H9 (cell line): Measurements from ENCODE around the gene DPM1. TPM values are rescaled to one million over a fixed set of nuclear protein-coding genes. Genes with fewer than 3 reads are reported as not detected.
A peak's percentile ranks its signal among the peaks of the same experiment; 100 is the strongest.

Experiments used
- DNase-seq: peaks from one replicate; pipeline ENCODE4 v3.0.0-alpha.2; 2017
- H2AFZ ChIP-seq: one replicate; pipeline ENCODE4 v1.6.1; 2013; ENCODE audit warnings: mild to moderate bottlenecking, low read length, control low read depth, moderate library complexity
- H2AK5ac ChIP-seq: 2 replicates; pipeline ENCODE4 v1.6.1; 2013; ENCODE audit warnings: low read length, control low read depth, mixed read lengths; ENCODE audit not compliant: insufficient read length
- H2BK120ac ChIP-seq: one replicate; pipeline ENCODE4 v1.6.1; 2013; ENCODE audit warnings: low read depth, mild to moderate bottlenecking, low read length, control low read depth, inconsistent platforms; ENCODE audit not compliant: poor library complexity, severe bottlenecking
- H2BK12ac ChIP-seq: 2 replicates; pipeline ENCODE4 v1.6.1; 2013; ENCODE audit warnings: low read length, control low read depth, mixed read lengths, low read depth; ENCODE audit not compliant: insufficient read length
- H2BK15ac ChIP-seq: 2 replicates; pipeline ENCODE4 v1.6.1; 2013; ENCODE audit warnings: low read depth, low read length, control low read depth
- H2BK20ac ChIP-seq: one replicate; pipeline ENCODE4 v1.6.1; 2013; ENCODE audit warnings: low read depth, mild to moderate bottlenecking, low read length, control low read depth, inconsistent platforms; ENCODE audit not compliant: poor library complexity, severe bottlenecking
- H2BK5ac ChIP-seq: 2 replicates; pipeline ENCODE4 v1.6.1; 2013; ENCODE audit warnings: low read length, control low read depth, mixed read lengths; ENCODE audit not compliant: insufficient read length
- H3K14ac ChIP-seq: 2 replicates; pipeline ENCODE4 v1.6.1; 2013; ENCODE audit warnings: low read length, control low read depth; ENCODE audit not compliant: insufficient read depth
- H3K18ac ChIP-seq: 2 replicates; pipeline ENCODE4 v1.6.1; 2013; ENCODE audit warnings: low read depth, mild to moderate bottlenecking, mixed read lengths, low read length, control low read depth; ENCODE audit not compliant: insufficient read length
- H3K23ac ChIP-seq: 2 replicates; pipeline ENCODE4 v1.6.1; 2013; ENCODE audit warnings: low read length, control low read depth, mixed read lengths, low read depth; ENCODE audit not compliant: insufficient read length
- H3K23me2 ChIP-seq: 2 replicates; pipeline ENCODE4 v1.6.1; 2013; ENCODE audit warnings: low read depth, mild to moderate bottlenecking, mixed read lengths, low read length, control low read depth; ENCODE audit not compliant: insufficient read length, poor library complexity, severe bottlenecking
- H3K27ac ChIP-seq: 2 replicates; pipeline ENCODE4 v1.5.1; 2013; ENCODE audit warnings: low read length, control low read depth, mixed read lengths, low read depth; ENCODE audit not compliant: insufficient read length
- H3K27me3 ChIP-seq: 2 replicates; pipeline ENCODE4 v1.6.1; 2013; ENCODE audit warnings: low read length, control low read depth, inconsistent platforms; ENCODE audit not compliant: insufficient read depth
- H3K4ac ChIP-seq: 2 replicates; pipeline ENCODE4 v1.6.1; 2013; ENCODE audit warnings: low read depth, mild to moderate bottlenecking, control low read depth, inconsistent platforms, low read length, moderate library complexity
- H3K4me1 ChIP-seq: 2 replicates; pipeline ENCODE4 v1.6.1; 2013; ENCODE audit warnings: low read length, control low read depth, inconsistent platforms; ENCODE audit not compliant: insufficient read depth
- H3K4me2 ChIP-seq: 2 replicates; pipeline ENCODE4 v1.6.1; 2013; ENCODE audit warnings: low read length, control low read depth, mixed read lengths; ENCODE audit not compliant: insufficient read length, insufficient read depth
- H3K56ac ChIP-seq: 2 replicates; pipeline ENCODE4 v1.6.1; 2013; ENCODE audit warnings: low read depth, mild to moderate bottlenecking, mixed read lengths, low read length, control low read depth; ENCODE audit not compliant: insufficient read length
- H3K79me1 ChIP-seq: 2 replicates; pipeline ENCODE4 v1.6.1; 2013; ENCODE audit warnings: low read depth, mild to moderate bottlenecking, moderate library complexity, low read length, control low read depth, inconsistent platforms; ENCODE audit not compliant: insufficient read depth, poor library complexity, severe bottlenecking
- H3K79me2 ChIP-seq: 2 replicates; pipeline ENCODE4 v1.6.1; 2013; ENCODE audit warnings: low read length, control low read depth, inconsistent platforms; ENCODE audit not compliant: insufficient read depth
- H3K9ac ChIP-seq: 2 replicates; pipeline ENCODE4 v1.6.1; 2013; ENCODE audit warnings: low read length, control low read depth, mixed read lengths; ENCODE audit not compliant: insufficient read length; ENCODE audit errors: extremely low read depth
- H3K9me3 ChIP-seq: one replicate; pipeline ENCODE4 v1.6.1; 2013; ENCODE audit warnings: low read depth, low read length, inconsistent platforms; ENCODE audit not compliant: control insufficient read depth
- H3T11ph ChIP-seq: one replicate; pipeline ENCODE4 v1.6.1; 2013; ENCODE audit warnings: mild to moderate bottlenecking, low read length, control low read depth, inconsistent platforms
- H4K20me1 ChIP-seq: one replicate; pipeline ENCODE4 v1.6.1; 2013; ENCODE audit not compliant: control insufficient read depth, insufficient read length, insufficient read depth
- H4K5ac ChIP-seq: 2 replicates; pipeline ENCODE4 v1.6.1; 2013; ENCODE audit warnings: low read depth, mild to moderate bottlenecking, mixed read lengths, low read length, control low read depth; ENCODE audit not compliant: insufficient read length
- H4K8ac ChIP-seq: replicated peaks from 2 replicates; pipeline ENCODE4 v1.6.1; 2013; ENCODE audit warnings: low read length, control low read depth, mixed read lengths, low read depth; ENCODE audit not compliant: insufficient read length
- H4K91ac ChIP-seq: 2 replicates; pipeline ENCODE4 v1.6.1; 2013; ENCODE audit warnings: low read depth, mild to moderate bottlenecking, moderate library complexity, mixed read lengths, low read length, control low read depth; ENCODE audit not compliant: insufficient read length
- H3K27ac Mint-ChIP-seq, 3 experiments: 2 replicates in 2 of 3; 3 replicates in 1 of 3; pipeline ENCODE4 v1.8.0; 2020 to 2021; ENCODE audit warnings: mixed read lengths in 3 of 3, mild to moderate bottlenecking in 1 of 3, moderate library complexity in 1 of 3
- H3K27me3 Mint-ChIP-seq: 2 replicates; pipeline ENCODE4 v1.8.0; 2021; ENCODE audit warnings: low read depth, mild to moderate bottlenecking, moderate library complexity, mixed read lengths
- H3K36me3 Mint-ChIP-seq, 3 experiments: 2 replicates in 2 of 3; 3 replicates in 1 of 3; pipeline ENCODE4 v1.8.0; 2020 to 2021; ENCODE audit warnings: low read depth in 3 of 3, mixed read lengths in 3 of 3; ENCODE audit not compliant: insufficient read depth in 1 of 3
- H3K4me1 Mint-ChIP-seq, 2 experiments: 2 replicates each; pipeline ENCODE4 v1.8.0; 2020; ENCODE audit warnings: mixed read lengths in 2 of 2
- H3K4me3 Mint-ChIP-seq, 2 experiments: 2 replicates in 1 of 2; 3 replicates in 1 of 2; pipeline ENCODE4 v1.8.0; 2020 to 2021; ENCODE audit warnings: mild to moderate bottlenecking in 2 of 2, mixed read lengths in 2 of 2, moderate library complexity in 1 of 2
- H3K9me3 Mint-ChIP-seq, 2 experiments: 2 replicates in 1 of 2; 3 replicates in 1 of 2; pipeline ENCODE4 v1.8.0; 2020; ENCODE audit warnings: mild to moderate bottlenecking in 2 of 2, mixed read lengths in 2 of 2, moderate library complexity in 1 of 2
- WGBS: extraction: QIAGEN DNeasy Blood & Tissue Kit; methylation state at CpG from one replicate; pipeline ENCODE4 v1.1.7; 2013; ENCODE audit warnings: missing lambda C conversion rate, low lambda C conversion rate, mixed read lengths; ENCODE audit not compliant: insufficient read length; ENCODE audit errors: extremely low coverage; 5-methylcytosine and 5-hydroxymethylcytosine counted together
- total RNA-seq: library from RNA; stranded (reverse); gene quantifications from 2 replicates; pipeline ENCODE4 v1.2.1, GENCODE V29; 2021
- TF ChIP-seq, protein P1 (sequence below): fragments of 200-600 bp; sonication (generic); conservative IDR thresholded peaks from 3 replicates; pipeline ENCODE4 v1.8.0; 2021; ENCODE audit warnings: antibody characterized with exemption, mild to moderate bottlenecking

The DPM1 gene
- total RNA-seq, 1 experiment from 2014 or later, result 64.0 TPM

DNA sequence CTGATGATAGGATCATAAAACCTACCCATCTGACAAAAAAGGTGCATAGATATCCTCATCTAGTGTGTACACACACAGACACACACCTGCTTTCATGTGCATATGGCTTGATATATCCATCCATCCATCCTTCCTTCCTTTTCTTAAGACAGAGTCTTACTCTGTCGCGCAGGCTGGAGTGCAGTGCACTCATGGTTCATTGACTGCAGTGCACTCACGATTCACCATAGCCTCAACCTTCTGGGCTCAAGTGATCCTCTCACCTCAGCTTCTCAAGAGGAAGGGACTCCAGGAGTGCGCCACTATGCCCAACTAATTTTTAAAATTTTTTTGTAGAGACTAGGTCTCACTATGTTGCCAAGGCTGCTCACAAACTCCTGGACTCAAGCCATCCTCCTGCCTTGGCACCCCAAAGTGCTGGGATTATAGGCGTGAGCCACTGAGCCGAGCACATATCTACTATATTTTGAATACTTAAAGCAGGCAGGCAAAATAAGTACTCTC lies 54.2 kb downstream of the DPM1 start:
- H3K79me1 ChIP-seq, result peaks cover 3% of the 10 kb centered on the region
- H3T11ph ChIP-seq, result no peak overlapping the region
- no peak overlapping the region for H2BK5ac ChIP-seq
- Mint-ChIP-seq H3K27ac (peak overlapping the region in 2 of 3 experiments; percentile 2 to 88; a peak in 2 of 7 replicates), H3K27me3 (no peaks in the 10 kb centered on the region), H3K4me3 (no peak overlapping the region), H3K4me1 (peaks cover 13 to 16% of the 10 kb centered on the region in 2 experiments; a peak in 3 of 4 replicates), H3K9me3 (no peaks in the 10 kb centered on the region), H3K36me3 (peaks cover 30 to 66% (median 62%) of the 10 kb centered on the region in 3 experiments; a peak in 6 of 7 replicates)
- no peak overlapping the region for H3K23ac ChIP-seq
- no peak overlapping the region for H3K18ac ChIP-seq
- no peaks in the 10 kb centered on the region for H3K4me1 ChIP-seq
- no peak overlapping the region for H3K27ac ChIP-seq
- H2BK15ac ChIP-seq, result no peak overlapping the region
- no CpG with 5 or more reads among the region's 6 CpGs for WGBS
- no peak overlapping the region for H2BK12ac ChIP-seq
- no peak overlapping the region for H3K14ac ChIP-seq
- H3K79me2 ChIP-seq, result peaks cover 32% of the 10 kb centered on the region; the same call in 1 of the 2 replicates
- H4K5ac ChIP-seq, result no peak overlapping the region
- H3K27me3 ChIP-seq, result no peaks in the 10 kb centered on the region
- no peak overlapping the region for H4K8ac ChIP-seq
- no peaks in the 10 kb centered on the region for H3K9me3 ChIP-seq
- no peak overlapping the region for H3K9ac ChIP-seq
- H4K20me1 ChIP-seq, result no peaks in the 10 kb centered on the region
- no peak overlapping the region for H2BK20ac ChIP-seq
- H3K4me2 ChIP-seq, result no peak overlapping the region
- no peak for DNase-seq
- H2AK5ac ChIP-seq, result no peak overlapping the region
- no peak overlapping the region for H3K56ac ChIP-seq
- TF ChIP-seq, protein P1, sequence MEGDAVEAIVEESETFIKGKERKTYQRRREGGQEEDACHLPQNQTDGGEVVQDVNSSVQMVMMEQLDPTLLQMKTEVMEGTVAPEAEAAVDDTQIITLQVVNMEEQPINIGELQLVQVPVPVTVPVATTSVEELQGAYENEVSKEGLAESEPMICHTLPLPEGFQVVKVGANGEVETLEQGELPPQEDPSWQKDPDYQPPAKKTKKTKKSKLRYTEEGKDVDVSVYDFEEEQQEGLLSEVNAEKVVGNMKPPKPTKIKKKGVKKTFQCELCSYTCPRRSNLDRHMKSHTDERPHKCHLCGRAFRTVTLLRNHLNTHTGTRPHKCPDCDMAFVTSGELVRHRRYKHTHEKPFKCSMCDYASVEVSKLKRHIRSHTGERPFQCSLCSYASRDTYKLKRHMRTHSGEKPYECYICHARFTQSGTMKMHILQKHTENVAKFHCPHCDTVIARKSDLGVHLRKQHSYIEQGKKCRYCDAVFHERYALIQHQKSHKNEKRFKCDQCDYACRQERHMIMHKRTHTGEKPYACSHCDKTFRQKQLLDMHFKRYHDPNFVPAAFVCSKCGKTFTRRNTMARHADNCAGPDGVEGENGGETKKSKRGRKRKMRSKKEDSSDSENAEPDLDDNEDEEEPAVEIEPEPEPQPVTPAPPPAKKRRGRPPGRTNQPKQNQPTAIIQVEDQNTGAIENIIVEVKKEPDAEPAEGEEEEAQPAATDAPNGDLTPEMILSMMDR, result no peak
- H3K23me2 ChIP-seq, result no peaks in the 10 kb centered on the region
- no peak overlapping the region for H2AFZ ChIP-seq
- H3K4ac ChIP-seq, result no peak overlapping the region
- H2BK120ac ChIP-seq, result no peak overlapping the region
- no peak overlapping the region for H4K91ac ChIP-seq
